HG02938 (cell line): ENCODE data around the gene HPF1.
"Not testable (repeated sequence)": the region's sequence is repeated elsewhere in the genome, so short reads cannot be mapped to it uniquely, and the experiment has no call there.

Experiments used
- ATAC-seq: cut with Tn5 transposase; IDR thresholded peaks from one replicate; pipeline ENCODE4 v1.9.1; 2021; ENCODE audit warnings: mild to moderate bottlenecking, moderate library complexity; ENCODE audit not compliant: unreplicated experiment

HPF1 gene

DNA sequence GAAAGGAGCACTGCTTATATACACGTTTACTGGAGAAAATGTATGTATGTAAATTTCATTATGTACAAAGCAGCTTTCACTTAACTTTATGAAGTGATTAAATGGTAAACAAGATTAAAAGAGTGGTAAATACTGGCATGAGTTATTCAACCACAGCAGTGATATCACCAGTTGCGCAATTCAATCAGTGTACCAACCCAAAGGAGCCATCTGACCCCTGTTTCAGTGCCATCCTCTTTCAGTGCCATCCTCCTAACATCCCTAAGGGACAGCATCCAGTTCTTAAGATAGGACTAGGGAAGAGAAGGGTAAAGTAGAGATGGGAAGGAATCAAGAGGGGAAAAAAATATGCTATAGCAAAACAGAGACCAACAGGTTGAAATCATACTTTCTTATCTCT lies 16.2 kb downstream of the HPF1 start:
- no peak for ATAC-seq

GRCh38 chr4:169738604-169739003 lies 19.1 kb downstream of the HPF1 start:
- not testable (repeated sequence) for ATAC-seq

DNA sequence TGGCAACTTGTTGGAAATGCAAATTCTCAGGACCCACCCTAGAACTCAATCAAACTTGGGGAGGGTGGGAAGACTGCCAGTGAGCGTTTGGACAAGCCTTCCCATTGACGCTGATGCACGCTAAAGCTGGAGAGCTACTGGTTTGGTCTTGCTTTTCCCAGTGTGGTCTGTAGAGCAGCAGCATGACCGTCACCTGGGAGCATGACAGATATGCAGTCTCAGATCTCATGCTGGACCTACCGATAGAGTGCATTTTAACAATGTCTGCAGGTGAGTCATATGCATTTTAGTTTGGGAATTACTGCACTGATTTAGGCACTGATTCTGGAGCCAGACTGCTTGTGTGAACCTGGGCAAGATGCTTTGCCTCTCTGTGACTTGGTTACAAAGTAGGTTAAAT lies 27.2 kb downstream of the HPF1 start:
- no peak for ATAC-seq

- no peak for ATAC-seq
These were observed 30.1 kb downstream of the HPF1 start for GRCh38 chr4:169727616-169728015.

DNA sequence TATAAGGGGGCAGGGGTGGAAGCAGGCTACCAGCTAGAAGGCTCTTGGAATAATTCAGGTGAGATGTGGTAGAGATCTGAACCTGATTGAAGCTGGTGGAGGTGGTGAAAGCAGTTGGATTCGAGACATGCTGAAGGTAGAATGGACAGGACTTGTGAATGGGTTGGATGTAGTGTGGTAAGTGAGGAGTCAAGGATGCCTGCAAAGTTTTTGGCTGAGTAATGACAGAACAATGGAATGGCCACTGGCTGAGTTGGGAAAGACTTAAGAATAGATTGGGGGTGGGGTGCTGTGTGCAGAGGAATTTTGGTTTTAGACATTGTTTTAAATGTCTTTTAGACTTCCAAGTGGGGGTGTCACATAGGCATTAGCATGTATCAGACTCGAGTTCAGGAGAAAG lies 33.5 kb downstream of the HPF1 start:
- ATAC-seq = no peak

DNA sequence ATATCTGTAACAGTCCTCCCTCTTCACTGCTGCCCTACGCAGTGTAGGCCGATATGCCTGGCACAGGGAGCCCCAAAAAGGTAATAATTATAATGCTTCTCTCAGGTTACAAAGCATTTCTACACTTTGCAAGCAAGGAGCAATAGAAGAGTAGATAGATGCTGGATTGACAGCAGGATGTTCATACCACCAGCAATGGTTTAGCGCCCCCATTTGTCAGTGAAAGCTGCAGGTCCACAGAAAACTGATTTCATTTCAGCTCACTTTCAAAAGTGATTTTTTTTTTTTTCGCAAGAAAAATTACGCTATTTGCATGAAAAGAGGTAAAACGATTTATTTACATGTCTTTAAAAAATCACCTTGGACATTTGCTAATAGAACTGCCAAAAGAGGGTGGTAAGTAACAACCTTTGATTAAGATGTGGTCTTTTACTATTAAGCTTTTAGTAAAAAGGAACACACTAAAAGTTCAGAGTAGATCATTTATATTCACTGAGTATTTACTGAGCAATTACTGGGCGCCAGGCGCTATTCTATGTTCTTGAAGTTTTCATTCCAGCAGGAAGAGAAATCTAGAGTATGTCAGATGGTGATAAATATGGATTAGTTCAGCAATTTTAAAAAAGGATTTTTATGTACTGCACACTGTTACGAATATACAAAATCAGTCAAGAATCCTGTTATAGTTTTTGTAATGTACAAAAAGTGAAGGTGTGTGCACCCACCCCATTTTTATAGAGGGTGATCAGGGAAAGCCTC lies 34.4 kb downstream of the HPF1 start:
- ATAC-seq = no peak

DNA sequence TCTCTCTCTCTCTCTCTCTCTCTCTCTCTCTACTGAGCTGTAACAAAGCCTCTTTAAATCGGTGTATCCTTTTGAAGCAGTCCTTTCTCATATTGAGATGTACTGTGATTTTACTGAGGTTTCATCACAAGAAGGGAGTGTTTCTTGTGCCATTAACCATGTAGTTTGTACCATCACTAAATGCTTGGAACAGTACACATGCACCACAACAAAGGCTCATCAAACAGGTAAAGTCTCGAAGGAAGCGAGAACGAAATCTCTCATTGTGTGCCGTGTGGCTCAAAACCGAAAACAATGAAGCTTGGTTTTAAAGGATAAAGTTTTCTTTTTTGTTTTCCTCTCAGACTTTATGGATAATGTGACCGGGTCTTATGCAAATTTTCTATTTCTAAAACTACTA lies 37.2 kb downstream of the HPF1 start:
- no peak for ATAC-seq

GRCh38 chr4:169716677-169717076 lies 41.1 kb downstream of the HPF1 start:
- ATAC-seq = no peak

DNA sequence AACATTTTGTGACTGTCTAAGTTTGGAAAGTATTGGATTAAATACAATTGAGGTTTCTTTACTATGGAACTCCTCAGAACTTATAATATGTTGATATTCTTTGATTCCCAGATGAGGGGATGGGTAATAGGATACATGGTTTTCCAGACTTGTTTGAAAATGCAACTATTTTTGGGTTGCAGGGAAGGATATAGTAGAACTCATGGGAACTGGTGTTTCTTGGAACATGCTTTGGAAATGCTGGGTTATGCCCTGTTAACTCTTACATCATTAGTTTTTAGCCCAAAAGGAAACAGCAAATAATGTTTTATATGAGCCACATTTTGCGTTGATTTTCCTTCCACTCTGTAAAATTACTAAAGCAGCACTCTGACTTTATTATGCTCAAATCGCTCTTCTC lies 41.9 kb downstream of the HPF1 start:
- ATAC-seq = no peak

GRCh38 chr4:169707958-169708643 lies 49.6 kb downstream of the HPF1 start:
- ATAC-seq = no peak

- no peak for ATAC-seq
These were observed 59.4 kb downstream of the HPF1 start for GRCh38 chr4:169698331-169698730.

DNA sequence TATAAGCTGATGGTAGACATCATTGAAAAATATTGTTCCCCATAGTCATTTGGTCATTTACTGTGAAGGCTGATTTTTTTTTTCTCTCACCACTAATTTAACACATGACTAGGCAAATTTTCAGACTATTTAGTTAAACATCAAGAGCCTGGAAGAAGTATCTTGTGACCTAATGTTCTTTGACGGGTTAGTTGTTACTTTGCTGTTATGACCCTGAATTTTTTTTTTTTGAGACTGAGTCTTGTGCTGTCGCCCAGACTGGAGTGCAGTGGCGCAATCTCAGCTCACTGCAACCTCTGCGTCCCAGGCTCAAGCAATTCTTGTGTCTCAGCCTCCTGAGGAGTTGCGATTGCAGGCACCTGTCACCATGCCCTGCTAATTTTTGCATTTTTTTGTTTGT lies 67.0 kb downstream of the HPF1 start:
- no peak for ATAC-seq

GRCh38 chr4:169689681-169690080 lies 68.1 kb downstream of the HPF1 start:
- no peak for ATAC-seq

GRCh38 chr4:169682372-169683047 lies 75.2 kb downstream of the HPF1 start:
- no peak for ATAC-seq
